A673 (cell line): Measurements from ENCODE around the gene HPGDS.

Experiments used
- EZH2 ChIP-seq: fragments of 200-600 bp; sonication (generic); IDR thresholded peaks from 2 replicates; pipeline ENCODE4 v1.6.1; 2017; ENCODE audit warnings: borderline replicate concordance, low read depth, mild to moderate bottlenecking, mixed read lengths, antibody characterized with exemption, low read length; ENCODE audit not compliant: poor library complexity, severe bottlenecking
- TF ChIP-seq, protein P1 (sequence below): fragments of 300-800, 200-600 bp; sonication (generic); conservative IDR thresholded peaks from 2 replicates; pipeline ENCODE4 v1.5.1; 2017; ENCODE audit warnings: low read depth, mild to moderate bottlenecking, antibody characterized with exemption, low read length, moderate library complexity, mixed read lengths

GRCh38 chr4:94342694-94343093 is at the start of gene HPGDS:
- no peak for TF ChIP-seq EZH2
- TF ChIP-seq, protein P1, sequence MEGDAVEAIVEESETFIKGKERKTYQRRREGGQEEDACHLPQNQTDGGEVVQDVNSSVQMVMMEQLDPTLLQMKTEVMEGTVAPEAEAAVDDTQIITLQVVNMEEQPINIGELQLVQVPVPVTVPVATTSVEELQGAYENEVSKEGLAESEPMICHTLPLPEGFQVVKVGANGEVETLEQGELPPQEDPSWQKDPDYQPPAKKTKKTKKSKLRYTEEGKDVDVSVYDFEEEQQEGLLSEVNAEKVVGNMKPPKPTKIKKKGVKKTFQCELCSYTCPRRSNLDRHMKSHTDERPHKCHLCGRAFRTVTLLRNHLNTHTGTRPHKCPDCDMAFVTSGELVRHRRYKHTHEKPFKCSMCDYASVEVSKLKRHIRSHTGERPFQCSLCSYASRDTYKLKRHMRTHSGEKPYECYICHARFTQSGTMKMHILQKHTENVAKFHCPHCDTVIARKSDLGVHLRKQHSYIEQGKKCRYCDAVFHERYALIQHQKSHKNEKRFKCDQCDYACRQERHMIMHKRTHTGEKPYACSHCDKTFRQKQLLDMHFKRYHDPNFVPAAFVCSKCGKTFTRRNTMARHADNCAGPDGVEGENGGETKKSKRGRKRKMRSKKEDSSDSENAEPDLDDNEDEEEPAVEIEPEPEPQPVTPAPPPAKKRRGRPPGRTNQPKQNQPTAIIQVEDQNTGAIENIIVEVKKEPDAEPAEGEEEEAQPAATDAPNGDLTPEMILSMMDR: no peak
